Neural progenitor cell (in vitro differentiated cells): Measurements from ENCODE around the gene ACTC1. TPM values are rescaled to one million over a fixed set of nuclear protein-coding genes. Genes with fewer than 3 reads are reported as not detected.
A peak's percentile ranks its signal among the peaks of the same experiment; 100 is the strongest.

Experiments used
- DNase-seq: peaks from one replicate; pipeline ENCODE4 v3.0.0-alpha.2; 2016; ENCODE audit warnings: low spot score
- H2AFZ ChIP-seq: fragments of 200-600 bp; sonication (generic); replicated peaks from 2 replicates; pipeline ENCODE4 v1.6.1; 2016; ENCODE audit warnings: antibody characterized with exemption
- H3F3A ChIP-seq: fragments of 200-600 bp; sonication (generic); 2 replicates; pipeline ENCODE4 v1.6.1; 2016; ENCODE audit warnings: antibody characterized with exemption, low read depth
- H3K27ac ChIP-seq: fragments of 200-600 bp; sonication (generic); 2 replicates; pipeline ENCODE4 v1.5.1; 2016; ENCODE audit warnings: mild to moderate bottlenecking
- H3K27me3 ChIP-seq: fragments of 200-600 bp; sonication (generic); 2 replicates; pipeline ENCODE4 v1.6.1; 2016; ENCODE audit warnings: mild to moderate bottlenecking, moderate library complexity
- H3K36me3 ChIP-seq: fragments of 200-600 bp; sonication (generic); 2 replicates; pipeline ENCODE4 v1.5.1; 2016
- H3K4me1 ChIP-seq: fragments of 200-600 bp; sonication (generic); 2 replicates; pipeline ENCODE4 v1.6.1; 2016; ENCODE audit warnings: mixed run types
- H3K4me2 ChIP-seq: fragments of 200-600 bp; sonication (generic); 2 replicates; pipeline ENCODE4 v1.6.1; 2016
- H3K4me3 ChIP-seq: fragments of 200-600 bp; sonication (generic); 2 replicates; pipeline ENCODE4 v1.5.1; 2016
- H3K79me2 ChIP-seq: fragments of 200-600 bp; sonication (generic); 2 replicates; pipeline ENCODE4 v1.6.1; 2016; ENCODE audit warnings: low read depth
- H3K9ac ChIP-seq: fragments of 200-600 bp; sonication (generic); 2 replicates; pipeline ENCODE4 v1.6.1; 2016
- H3K9me3 ChIP-seq: fragments of 200-600 bp; sonication (generic); 2 replicates; pipeline ENCODE4 v1.5.1; 2016; ENCODE audit warnings: low read depth
- H4K20me1 ChIP-seq: fragments of 200-600 bp; sonication (generic); 2 replicates; pipeline ENCODE4 v1.6.1; 2016; ENCODE audit warnings: low read depth
- H3K27ac Mint-ChIP-seq: 3 replicates; pipeline ENCODE4 v1.8.0; 2021; ENCODE audit warnings: mixed read lengths
- H3K27me3 Mint-ChIP-seq: 2 replicates; pipeline ENCODE4 v1.8.0; 2022; ENCODE audit warnings: low read depth, mild to moderate bottlenecking, inconsistent platforms, moderate library complexity, mixed read lengths; ENCODE audit not compliant: insufficient read depth
- H3K36me3 Mint-ChIP-seq: 3 replicates; pipeline ENCODE4 v1.8.0; 2021; ENCODE audit warnings: mixed read lengths
- H3K4me1 Mint-ChIP-seq: 3 replicates; pipeline ENCODE4 v1.8.0; 2021; ENCODE audit warnings: mixed read lengths
- H3K4me3 Mint-ChIP-seq: 3 replicates; pipeline ENCODE4 v1.8.0; 2021; ENCODE audit warnings: mild to moderate bottlenecking, moderate library complexity, mixed read lengths
- H3K9me3 Mint-ChIP-seq: 3 replicates; pipeline ENCODE4 v1.8.0; 2020; ENCODE audit warnings: mixed read lengths
- CTCF ChIP-seq: fragments of 200-600 bp; sonication (generic); IDR thresholded peaks from 2 replicates; pipeline ENCODE4 v1.5.1; 2017; ENCODE audit warnings: antibody characterized with exemption, mild to moderate bottlenecking
- EZH2 ChIP-seq: fragments of 200-600 bp; sonication (generic); IDR thresholded peaks from 2 replicates; pipeline ENCODE4 v1.6.1; 2017; ENCODE audit warnings: antibody characterized with exemption, mild to moderate bottlenecking, moderate library complexity
- EZH2phosphoT487 ChIP-seq: fragments of 200-600 bp; sonication (generic); IDR thresholded peaks from 2 replicates; pipeline ENCODE4 v1.6.1; 2017; ENCODE audit warnings: antibody characterized with exemption
- total RNA-seq: library from RNA; depleted of rRNA; stranded (reverse); fragments of >200 nt; gene quantifications from 2 replicates; pipeline ENCODE4 v1.2.3, GENCODE V29; 2015; ENCODE audit warnings: low replicate concordance

The ACTC1 gene
- total RNA-seq, 1 donor from 2014 or later: 3.8 TPM

- Mint-ChIP-seq H3K4me3 (peak overlapping the region; percentile 69), H3K9me3 (no peaks in the 10 kb centered on the region), H3K4me1 (peaks cover 16% of the 10 kb centered on the region)
Measured at GRCh38 chr15:34799149-34800101, 4.1 kb upstream of the ACTC1 start.

GRCh38 chr15:34796847-34797435 is 1.6 kb upstream of the ACTC1 start:
- DNase-seq: no peak
- Histone ChIP-seq H3K4me2 (no peak overlapping the region), H3K27ac (no peak overlapping the region), H3K4me1 (peaks cover 23% of the 10 kb centered on the region), H3K27me3 (peaks cover 32% of the 10 kb centered on the region), H2AFZ (no peak overlapping the region), H3K4me3 (no peak overlapping the region), H3F3A (no peaks in the 10 kb centered on the region), H3K36me3 (no peaks in the 10 kb centered on the region), H3K79me2 (no peaks in the 10 kb centered on the region), H3K9ac (no peak overlapping the region), H3K9me3 (no peaks in the 10 kb centered on the region), H4K20me1 (no peaks in the 10 kb centered on the region)
- TF ChIP-seq EZH2phosphoT487 (no peak), EZH2 (no peak), CTCF (no peak)
- no peaks in the 10 kb centered on the region for H3K9me3 Mint-ChIP-seq
- no peaks in the 10 kb centered on the region for H3K36me3 Mint-ChIP-seq
- peaks cover 16% of the 10 kb centered on the region for H3K4me1 Mint-ChIP-seq
- peaks cover 11% of the 10 kb centered on the region for H3K27me3 Mint-ChIP-seq
- H3K4me3 Mint-ChIP-seq: no peak overlapping the region
- no peak overlapping the region for H3K27ac Mint-ChIP-seq

More at GRCh38 chr15:34799149-34800101, 4.1 kb upstream of the ACTC1 start:
- no peaks in the 10 kb centered on the region for H3K79me2 ChIP-seq
- peaks cover 23% of the 10 kb centered on the region for H3K4me1 ChIP-seq
- peak; percentile 56 for DNase-seq
- H4K20me1 ChIP-seq: no peaks in the 10 kb centered on the region
- Mint-ChIP-seq H3K36me3 (no peaks in the 10 kb centered on the region), H3K27me3 (peaks cover 8% of the 10 kb centered on the region), H3K27ac (peak overlapping the region; percentile 43)
- H3K27ac ChIP-seq: no peak overlapping the region
- H3F3A ChIP-seq: no peaks in the 10 kb centered on the region
- peak overlapping the region; percentile 28 for H3K4me2 ChIP-seq
- H3K9me3 ChIP-seq: no peaks in the 10 kb centered on the region
- no peak overlapping the region for H3K4me3 ChIP-seq
- TF ChIP-seq CTCF (no peak), EZH2 (no peak), EZH2phosphoT487 (no peak)
- H3K9ac ChIP-seq: no peak overlapping the region
- no peaks in the 10 kb centered on the region for H3K36me3 ChIP-seq
- H2AFZ ChIP-seq: peak overlapping the region; percentile 64
- H3K27me3 ChIP-seq: peaks cover 25% of the 10 kb centered on the region

- peaks cover 32% of the 10 kb centered on the region for H3K27me3 ChIP-seq
- H3K27ac ChIP-seq: no peak overlapping the region
- no peaks in the 10 kb centered on the region for H4K20me1 ChIP-seq
- H3K4me3 ChIP-seq: peak overlapping the region; percentile 40
- no peaks in the 10 kb centered on the region for H3K36me3 Mint-ChIP-seq
- DNase-seq: no peak
- peaks cover 15% of the 10 kb centered on the region for H3K27me3 Mint-ChIP-seq
- peak overlapping the region; percentile 97 for H2AFZ ChIP-seq
- no peaks in the 10 kb centered on the region for H3K9me3 ChIP-seq
- H3K9me3 Mint-ChIP-seq: no peaks in the 10 kb centered on the region
- H3K4me1 Mint-ChIP-seq: peaks cover 7% of the 10 kb centered on the region
- peak overlapping the region; percentile 74 for H3K4me2 ChIP-seq
- H3K79me2 ChIP-seq: no peaks in the 10 kb centered on the region
- H3F3A ChIP-seq: no peaks in the 10 kb centered on the region
- H3K9ac ChIP-seq: no peak overlapping the region
- TF ChIP-seq EZH2phosphoT487: no peak
- no peak for TF ChIP-seq EZH2
- peak overlapping the region; percentile 70 for H3K4me3 Mint-ChIP-seq
- H3K4me1 ChIP-seq: peaks cover 16% of the 10 kb centered on the region
- no peak overlapping the region for H3K27ac Mint-ChIP-seq
- H3K36me3 ChIP-seq: no peaks in the 10 kb centered on the region
Measured at GRCh38 chr15:34794590-34795206, 651 bp downstream of the ACTC1 start.
